OCI-LY1 (cell line): ENCODE results near the gene TRPM3.

ENCODE experiments used
- H2AFZ ChIP-seq: fragments of 200-600 bp; sonication (generic), shearing (Covaris generic); 2 replicates; pipeline ENCODE4 v1.6.0; 2014; ENCODE audit warnings: antibody characterized with exemption, mild to moderate bottlenecking, low read length
- H3F3A ChIP-seq: fragments of 200-600 bp; sonication (generic), shearing (Covaris generic); 2 replicates; pipeline ENCODE4 v1.6.0; 2014; ENCODE audit warnings: mild to moderate bottlenecking, antibody characterized with exemption, low read length, moderate library complexity; ENCODE audit not compliant: insufficient read depth
- H3K27ac ChIP-seq: fragments of 200-600 bp; sonication (generic); 2 replicates; pipeline ENCODE4 v1.5.1; 2014; ENCODE audit warnings: low read length, mixed run types, mild to moderate bottlenecking, low read depth; ENCODE audit not compliant: poor library complexity, severe bottlenecking
- H3K27me3 ChIP-seq: fragments of 200-600 bp; sonication (generic); 2 replicates; pipeline ENCODE4 v1.6.0; 2014; ENCODE audit warnings: antibody characterized with exemption, mild to moderate bottlenecking, low read length, moderate library complexity; ENCODE audit not compliant: insufficient read depth
- H3K36me3 ChIP-seq: fragments of 200-600 bp; sonication (generic); 2 replicates; pipeline ENCODE4 v1.6.1; 2014; ENCODE audit warnings: mild to moderate bottlenecking, antibody characterized with exemption, low read length, moderate library complexity, mixed read lengths; ENCODE audit not compliant: insufficient read depth
- H3K4me1 ChIP-seq: fragments of 200-600 bp; sonication (generic); 2 replicates; pipeline ENCODE4 v1.5.1; 2014; ENCODE audit warnings: mild to moderate bottlenecking, low read length, moderate library complexity; ENCODE audit not compliant: insufficient read depth, severe bottlenecking
- H3K4me2 ChIP-seq: fragments of 200-600 bp; sonication (generic), shearing (Covaris generic); 2 replicates; pipeline ENCODE4 v1.6.1; 2014; ENCODE audit warnings: low read length
- H3K4me3 ChIP-seq: fragments of 200-600 bp; sonication (generic); 2 replicates; pipeline ENCODE4 v1.5.1; 2014; ENCODE audit warnings: low read length, low read depth, mild to moderate bottlenecking, mixed read lengths; ENCODE audit not compliant: poor library complexity, severe bottlenecking
- H3K79me2 ChIP-seq: fragments of 200-600 bp; shearing (Covaris generic); 2 replicates; pipeline ENCODE4 v1.6.1; 2016; ENCODE audit warnings: mixed run types, low read length, mixed read lengths; ENCODE audit not compliant: insufficient read depth
- H3K9ac ChIP-seq: fragments of 200-600 bp; sonication (generic), shearing (Covaris generic); 2 replicates; pipeline ENCODE4 v1.6.1; 2014; ENCODE audit warnings: mild to moderate bottlenecking, low read length, mixed read lengths
- H3K9me2 ChIP-seq: fragments of 200-600 bp; sonication (generic), shearing (Covaris generic); 2 replicates; pipeline ENCODE4 v1.6.1; 2014; ENCODE audit warnings: low read depth, mild to moderate bottlenecking, low read length, mixed read lengths
- H3K9me3 ChIP-seq: fragments of 200-600 bp; shearing (Covaris generic); 2 replicates; pipeline ENCODE4 v1.6.1; 2014; ENCODE audit warnings: low read length, mixed read lengths
- H4K20me1 ChIP-seq: fragments of 200-600 bp; sonication (generic), shearing (Covaris generic); 2 replicates; pipeline ENCODE4 v1.6.0; 2016; ENCODE audit warnings: mild to moderate bottlenecking, low read length; ENCODE audit not compliant: insufficient read depth
- CTCF ChIP-seq: fragments of 200-600 bp; sonication (generic), shearing (Covaris generic); IDR thresholded peaks from 2 replicates; pipeline ENCODE4 v1.5.1; 2017; ENCODE audit warnings: mild to moderate bottlenecking, antibody characterized with exemption, low read length, moderate library complexity, mixed read lengths
- EZH2 ChIP-seq: fragments of 200-600 bp; sonication (generic), shearing (Covaris generic); IDR thresholded peaks from 2 replicates; pipeline ENCODE4 v1.8.0; 2017; ENCODE audit warnings: borderline replicate concordance, mixed run types, mild to moderate bottlenecking, antibody characterized with exemption, low read length, moderate library complexity, mixed read lengths

The TRPM3 gene

DNA sequence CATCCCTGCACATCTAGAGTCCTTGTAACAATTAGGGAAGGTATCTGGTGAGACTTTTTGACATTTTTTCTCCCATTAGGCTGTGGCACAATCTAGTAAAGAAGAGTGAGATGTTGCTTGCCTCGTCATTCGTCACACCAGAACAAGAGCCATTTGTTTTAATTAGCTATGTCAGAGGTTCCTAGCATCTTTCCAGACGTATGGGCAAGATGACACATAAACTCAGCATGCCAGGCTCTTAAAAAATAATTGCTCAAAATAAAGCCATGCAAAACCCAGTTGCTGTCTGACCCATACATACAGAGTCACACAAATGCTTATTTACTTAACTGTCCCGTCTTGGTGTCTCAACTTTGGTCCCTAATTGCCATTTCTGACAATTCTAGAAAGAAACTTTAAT is 125.9 kb downstream of the TRPM3 start:
- Histone ChIP-seq H3K36me3 (no peaks in the 10 kb centered on the region), H3K79me2 (no peaks in the 10 kb centered on the region), H3K9me3 (no peaks in the 10 kb centered on the region), H3K4me2 (no peak overlapping the region), H3K4me3 (no peak overlapping the region), H3K27ac (no peak overlapping the region), H3F3A (no peaks in the 10 kb centered on the region), H3K27me3 (no peaks in the 10 kb centered on the region), H2AFZ (no peak overlapping the region), H4K20me1 (no peaks in the 10 kb centered on the region), H3K4me1 (no peaks in the 10 kb centered on the region), H3K9me2 (no peaks in the 10 kb centered on the region), H3K9ac (no peak overlapping the region)
- TF ChIP-seq CTCF: no peak
- TF ChIP-seq EZH2: no peak

GRCh38 chr9:70994582-70994981 is 126.8 kb downstream of the TRPM3 start:
- H2AFZ ChIP-seq: no peak overlapping the region
- H3K27ac ChIP-seq: no peak overlapping the region
- H4K20me1 ChIP-seq: no peaks in the 10 kb centered on the region
- no peaks in the 10 kb centered on the region for H3K9me3 ChIP-seq
- TF ChIP-seq EZH2 (no peak), CTCF (no peak)
- no peak overlapping the region for H3K9ac ChIP-seq
- H3K4me1 ChIP-seq: no peaks in the 10 kb centered on the region
- H3K4me3 ChIP-seq: no peak overlapping the region
- H3K4me2 ChIP-seq: no peak overlapping the region
- H3K79me2 ChIP-seq: no peaks in the 10 kb centered on the region
- H3F3A ChIP-seq: no peaks in the 10 kb centered on the region
- no peaks in the 10 kb centered on the region for H3K36me3 ChIP-seq
- H3K27me3 ChIP-seq: no peaks in the 10 kb centered on the region
- no peaks in the 10 kb centered on the region for H3K9me2 ChIP-seq

GRCh38 chr9:70988551-70988950 is 132.9 kb downstream of the TRPM3 start:
- TF ChIP-seq CTCF (no peak), EZH2 (no peak)
- Histone ChIP-seq H3K4me1 (no peaks in the 10 kb centered on the region), H3K36me3 (no peaks in the 10 kb centered on the region), H3K9me2 (no peaks in the 10 kb centered on the region), H3K4me3 (no peak overlapping the region), H3K9me3 (no peaks in the 10 kb centered on the region), H3K9ac (no peak overlapping the region), H3K27ac (no peak overlapping the region), H2AFZ (no peak overlapping the region), H3K79me2 (no peaks in the 10 kb centered on the region), H4K20me1 (no peaks in the 10 kb centered on the region), H3F3A (no peaks in the 10 kb centered on the region), H3K4me2 (no peak overlapping the region), H3K27me3 (no peaks in the 10 kb centered on the region; the same call in 1 of the 2 replicates)
